Measurements from ENCODE around the gene ICA1. TPM values are rescaled to one million over a fixed set of nuclear protein-coding genes. Genes with fewer than 3 reads are reported as not detected.

Gene ICA1
- total RNA-seq, 1 experiment from 2014 or later = 0.19 TPM

GRCh38 chr7:8152489-8153192, 109.3 kb downstream of the ICA1 start:
- Histone ChIP-seq H3K9me3 (ENCODE audit: low read length) (no peaks in the 10 kb centered on the region), H3K9me2 (replicated peaks; ENCODE audit: insufficient read depth, low read length) (no peaks in the 10 kb centered on the region), H3K79me2 (ENCODE audit: low read length) (no peaks in the 10 kb centered on the region), H3K27ac (ENCODE audit: low read length) (no peak overlapping the region), H3K4me1 (ENCODE audit: low read length) (peaks cover 22% of the 10 kb centered on the region), H2AFZ (ENCODE audit: low read length) (no peak overlapping the region), H3K36me3 (ENCODE audit: insufficient read depth, low read length) (no peaks in the 10 kb centered on the region), H3K27me3 (ENCODE audit: low read length) (no peaks in the 10 kb centered on the region), H4K20me1 (ENCODE audit: insufficient read depth, low read depth, low read length) (no peaks in the 10 kb centered on the region), H3K4me3 (ENCODE audit: low read length) (no peak overlapping the region), H3K4me2 (ENCODE audit: low read depth, low read length, poor library complexity, severe bottlenecking) (no peak overlapping the region), H3K9ac (ENCODE audit: low read length) (no peak overlapping the region)
- DNase-seq = no peak

GRCh38 chr7:8151161-8151725, 110.7 kb downstream of the ICA1 start:
- no peak for DNase-seq
- Histone ChIP-seq H3K4me3 (ENCODE audit: low read length) (no peak overlapping the region), H3K9me3 (ENCODE audit: low read length) (no peaks in the 10 kb centered on the region), H3K4me2 (ENCODE audit: low read depth, low read length, poor library complexity, severe bottlenecking) (no peak overlapping the region), H2AFZ (ENCODE audit: low read length) (no peak overlapping the region), H3K9me2 (replicated peaks; ENCODE audit: insufficient read depth, low read length) (no peaks in the 10 kb centered on the region), H4K20me1 (ENCODE audit: insufficient read depth, low read depth, low read length) (no peaks in the 10 kb centered on the region), H3K4me1 (ENCODE audit: low read length) (peaks cover 22% of the 10 kb centered on the region), H3K36me3 (ENCODE audit: insufficient read depth, low read length) (no peaks in the 10 kb centered on the region), H3K9ac (ENCODE audit: low read length) (no peak overlapping the region), H3K27ac (ENCODE audit: low read length) (no peak overlapping the region), H3K79me2 (ENCODE audit: low read length) (no peaks in the 10 kb centered on the region), H3K27me3 (ENCODE audit: low read length) (no peaks in the 10 kb centered on the region)

- Histone ChIP-seq H3K36me3 (ENCODE audit: insufficient read depth, low read length) (no peaks in the 10 kb centered on the region), H3K9me3 (ENCODE audit: low read length) (no peaks in the 10 kb centered on the region), H2AFZ (ENCODE audit: low read length) (peak overlapping the region; percentile 95), H3K4me2 (ENCODE audit: low read depth, low read length, poor library complexity, severe bottlenecking) (peak overlapping the region; percentile 30), H3K79me2 (ENCODE audit: low read length) (no peaks in the 10 kb centered on the region), H3K4me1 (ENCODE audit: low read length) (peaks cover 22% of the 10 kb centered on the region), H3K27me3 (ENCODE audit: low read length) (no peaks in the 10 kb centered on the region), H3K4me3 (ENCODE audit: low read length) (no peak overlapping the region), H4K20me1 (ENCODE audit: insufficient read depth, low read depth, low read length) (no peaks in the 10 kb centered on the region), H3K9me2 (replicated peaks; ENCODE audit: insufficient read depth, low read length) (no peaks in the 10 kb centered on the region), H3K27ac (ENCODE audit: low read length) (no peak overlapping the region), H3K9ac (ENCODE audit: low read length) (no peak overlapping the region)
- DNase-seq = no peak
Measured at GRCh38 chr7:8149222-8149621, 112.7 kb downstream of the ICA1 start.

GRCh38 chr7:8147760-8148463, 114.1 kb downstream of the ICA1 start:
- DNase-seq = no peak
- H2AFZ ChIP-seq (ENCODE audit: low read length) = no peak overlapping the region
- H3K9ac ChIP-seq (ENCODE audit: low read length) = no peak overlapping the region
- no peaks in the 10 kb centered on the region for H3K27me3 ChIP-seq (ENCODE audit: low read length)
- no peak overlapping the region for H3K4me3 ChIP-seq (ENCODE audit: low read length)
- no peaks in the 10 kb centered on the region for H4K20me1 ChIP-seq (ENCODE audit: insufficient read depth, low read depth, low read length)
- no peaks in the 10 kb centered on the region for H3K9me3 ChIP-seq (ENCODE audit: low read length)
- no peak overlapping the region for H3K27ac ChIP-seq (ENCODE audit: low read length)
- no peaks in the 10 kb centered on the region for H3K9me2 ChIP-seq (replicated peaks; ENCODE audit: insufficient read depth, low read length)
- H3K36me3 ChIP-seq (ENCODE audit: insufficient read depth, low read length) = no peaks in the 10 kb centered on the region
- no peak overlapping the region for H3K4me2 ChIP-seq (ENCODE audit: low read depth, low read length, poor library complexity, severe bottlenecking)
- peaks cover 22% of the 10 kb centered on the region for H3K4me1 ChIP-seq (ENCODE audit: low read length)
- H3K79me2 ChIP-seq (ENCODE audit: low read length) = no peaks in the 10 kb centered on the region

GRCh38 chr7:8146788-8147413, 115.1 kb downstream of the ICA1 start:
- no peak overlapping the region for H2AFZ ChIP-seq (ENCODE audit: low read length)
- no peaks in the 10 kb centered on the region for H3K36me3 ChIP-seq (ENCODE audit: insufficient read depth, low read length)
- no peaks in the 10 kb centered on the region for H3K79me2 ChIP-seq (ENCODE audit: low read length)
- H3K9me3 ChIP-seq (ENCODE audit: low read length) = no peaks in the 10 kb centered on the region
- no peak overlapping the region for H3K4me3 ChIP-seq (ENCODE audit: low read length)
- H3K27ac ChIP-seq (ENCODE audit: low read length) = no peak overlapping the region
- no peaks in the 10 kb centered on the region for H4K20me1 ChIP-seq (ENCODE audit: insufficient read depth, low read depth, low read length)
- H3K27me3 ChIP-seq (ENCODE audit: low read length) = no peaks in the 10 kb centered on the region
- DNase-seq = no peak
- H3K4me1 ChIP-seq (ENCODE audit: low read length) = peaks cover 22% of the 10 kb centered on the region
- H3K4me2 ChIP-seq (ENCODE audit: low read depth, low read length, poor library complexity, severe bottlenecking) = no peak overlapping the region
- H3K9ac ChIP-seq (ENCODE audit: low read length) = no peak overlapping the region
- no peaks in the 10 kb centered on the region for H3K9me2 ChIP-seq (replicated peaks; ENCODE audit: insufficient read depth, low read length)

- Histone ChIP-seq H2AFZ (ENCODE audit: low read length) (no peak overlapping the region), H3K36me3 (ENCODE audit: insufficient read depth, low read length) (no peaks in the 10 kb centered on the region), H3K4me2 (ENCODE audit: low read depth, low read length, poor library complexity, severe bottlenecking) (no peak overlapping the region), H3K9me3 (ENCODE audit: low read length) (no peaks in the 10 kb centered on the region), H3K9ac (ENCODE audit: low read length) (no peak overlapping the region), H3K79me2 (ENCODE audit: low read length) (no peaks in the 10 kb centered on the region), H3K27ac (ENCODE audit: low read length) (no peak overlapping the region), H3K4me3 (ENCODE audit: low read length) (no peak overlapping the region), H3K9me2 (replicated peaks; ENCODE audit: insufficient read depth, low read length) (no peaks in the 10 kb centered on the region), H4K20me1 (ENCODE audit: insufficient read depth, low read depth, low read length) (no peaks in the 10 kb centered on the region), H3K4me1 (ENCODE audit: low read length) (peaks cover 22% of the 10 kb centered on the region), H3K27me3 (ENCODE audit: low read length) (no peaks in the 10 kb centered on the region)
- no peak for DNase-seq
Measured at GRCh38 chr7:8146106-8146787, 115.7 kb downstream of the ICA1 start.

GRCh38 chr7:8144856-8145255, 117.1 kb downstream of the ICA1 start:
- H3K9me2 ChIP-seq (replicated peaks; ENCODE audit: insufficient read depth, low read length) = no peaks in the 10 kb centered on the region
- H3K4me1 ChIP-seq (ENCODE audit: low read length) = peaks cover 10% of the 10 kb centered on the region
- no peak overlapping the region for H3K9ac ChIP-seq (ENCODE audit: low read length)
- H3K27ac ChIP-seq (ENCODE audit: low read length) = no peak overlapping the region
- no peak for DNase-seq
- H3K79me2 ChIP-seq (ENCODE audit: low read length) = no peaks in the 10 kb centered on the region
- no peak overlapping the region for H3K4me2 ChIP-seq (ENCODE audit: low read depth, low read length, poor library complexity, severe bottlenecking)
- no peaks in the 10 kb centered on the region for H3K27me3 ChIP-seq (ENCODE audit: low read length)
- H4K20me1 ChIP-seq (ENCODE audit: insufficient read depth, low read depth, low read length) = no peaks in the 10 kb centered on the region
- H3K36me3 ChIP-seq (ENCODE audit: insufficient read depth, low read length) = no peaks in the 10 kb centered on the region
- H3K9me3 ChIP-seq (ENCODE audit: low read length) = no peaks in the 10 kb centered on the region
- no peak overlapping the region for H2AFZ ChIP-seq (ENCODE audit: low read length)
- H3K4me3 ChIP-seq (ENCODE audit: low read length) = no peak overlapping the region
